ENCODE results near the gene PRCP.

PRCP gene

GRCh38 chr11:82906931-82907330, 6.7 kb upstream of the PRCP start:
- no peak for DNase-seq (ENCODE audit: low spot score)

- no peak for DNase-seq (ENCODE audit: low spot score)
Observed at GRCh38 chr11:82906236-82906635, 6.0 kb upstream of the PRCP start.

- DNase-seq (ENCODE audit: low spot score): no peak
Observed at GRCh38 chr11:82903843-82904586, 3.8 kb upstream of the PRCP start.

GRCh38 chr11:82902880-82903279, 2.6 kb upstream of the PRCP start:
- no peak for DNase-seq (ENCODE audit: low spot score)

- no peak for DNase-seq (ENCODE audit: low spot score)
Observed at GRCh38 chr11:82901922-82902485, 1.8 kb upstream of the PRCP start.

- DNase-seq (ENCODE audit: low spot score): peak; percentile 94
Observed at GRCh38 chr11:82901165-82901921, 1.1 kb upstream of the PRCP start, which contains the start of gene DDIAS. Gene DDIAS, plus strand, starts transcription at chr11:82901736. Its CDS starts 13,003 bp downstream, at chr11:82914739.

GRCh38 chr11:82899957-82900276, 313 bp downstream of the PRCP start:
- no peak for DNase-seq (ENCODE audit: low spot score)

- no peak for DNase-seq (ENCODE audit: low spot score)
Observed at GRCh38 chr11:82899186-82899820, 927 bp downstream of the PRCP start.

- no peak for DNase-seq (ENCODE audit: low spot score)
Observed at GRCh38 chr11:82898241-82898640, 2.0 kb downstream of the PRCP start.

- no peak for DNase-seq (ENCODE audit: low spot score)
Observed at GRCh38 chr11:82896183-82896582, 4.0 kb downstream of the PRCP start.

- no peak for DNase-seq (ENCODE audit: low spot score)
Observed at GRCh38 chr11:82895437-82896091, 4.7 kb downstream of the PRCP start.

- DNase-seq (ENCODE audit: low spot score): no peak
Observed at GRCh38 chr11:82892611-82893169, 7.5 kb downstream of the PRCP start.

GRCh38 chr11:82890936-82891335, 9.3 kb downstream of the PRCP start:
- no peak for DNase-seq (ENCODE audit: low spot score)

- no peak for DNase-seq (ENCODE audit: low spot score)
Observed at GRCh38 chr11:82890002-82890341, 10.3 kb downstream of the PRCP start.

- no peak for DNase-seq (ENCODE audit: low spot score)
Observed at GRCh38 chr11:82889133-82890001, 10.9 kb downstream of the PRCP start.

- DNase-seq (ENCODE audit: low spot score): no peak
Observed at GRCh38 chr11:82883853-82884252, 16.4 kb downstream of the PRCP start.

- DNase-seq (ENCODE audit: low spot score): no peak
Observed at GRCh38 chr11:82874646-82875523, 25.3 kb downstream of the PRCP start.

GRCh38 chr11:82873919-82874333, 26.3 kb downstream of the PRCP start:
- no peak for DNase-seq (ENCODE audit: low spot score)

GRCh38 chr11:82872377-82873150, 27.7 kb downstream of the PRCP start:
- DNase-seq (ENCODE audit: low spot score): no peak
